GM10847 (cell line): Measurements from ENCODE around the gene TMBIM1.
A peak's percentile ranks its signal among the peaks of the same experiment; 100 is the strongest.

Experiments used
- POLR2A ChIP-seq: IDR thresholded peaks from 2 replicates; pipeline ENCODE4 v1.6.1; 2011; ENCODE audit not compliant: insufficient read length; ENCODE audit errors: extremely low read depth

TMBIM1 gene, protein sequence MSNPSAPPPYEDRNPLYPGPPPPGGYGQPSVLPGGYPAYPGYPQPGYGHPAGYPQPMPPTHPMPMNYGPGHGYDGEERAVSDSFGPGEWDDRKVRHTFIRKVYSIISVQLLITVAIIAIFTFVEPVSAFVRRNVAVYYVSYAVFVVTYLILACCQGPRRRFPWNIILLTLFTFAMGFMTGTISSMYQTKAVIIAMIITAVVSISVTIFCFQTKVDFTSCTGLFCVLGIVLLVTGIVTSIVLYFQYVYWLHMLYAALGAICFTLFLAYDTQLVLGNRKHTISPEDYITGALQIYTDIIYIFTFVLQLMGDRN

DNA sequence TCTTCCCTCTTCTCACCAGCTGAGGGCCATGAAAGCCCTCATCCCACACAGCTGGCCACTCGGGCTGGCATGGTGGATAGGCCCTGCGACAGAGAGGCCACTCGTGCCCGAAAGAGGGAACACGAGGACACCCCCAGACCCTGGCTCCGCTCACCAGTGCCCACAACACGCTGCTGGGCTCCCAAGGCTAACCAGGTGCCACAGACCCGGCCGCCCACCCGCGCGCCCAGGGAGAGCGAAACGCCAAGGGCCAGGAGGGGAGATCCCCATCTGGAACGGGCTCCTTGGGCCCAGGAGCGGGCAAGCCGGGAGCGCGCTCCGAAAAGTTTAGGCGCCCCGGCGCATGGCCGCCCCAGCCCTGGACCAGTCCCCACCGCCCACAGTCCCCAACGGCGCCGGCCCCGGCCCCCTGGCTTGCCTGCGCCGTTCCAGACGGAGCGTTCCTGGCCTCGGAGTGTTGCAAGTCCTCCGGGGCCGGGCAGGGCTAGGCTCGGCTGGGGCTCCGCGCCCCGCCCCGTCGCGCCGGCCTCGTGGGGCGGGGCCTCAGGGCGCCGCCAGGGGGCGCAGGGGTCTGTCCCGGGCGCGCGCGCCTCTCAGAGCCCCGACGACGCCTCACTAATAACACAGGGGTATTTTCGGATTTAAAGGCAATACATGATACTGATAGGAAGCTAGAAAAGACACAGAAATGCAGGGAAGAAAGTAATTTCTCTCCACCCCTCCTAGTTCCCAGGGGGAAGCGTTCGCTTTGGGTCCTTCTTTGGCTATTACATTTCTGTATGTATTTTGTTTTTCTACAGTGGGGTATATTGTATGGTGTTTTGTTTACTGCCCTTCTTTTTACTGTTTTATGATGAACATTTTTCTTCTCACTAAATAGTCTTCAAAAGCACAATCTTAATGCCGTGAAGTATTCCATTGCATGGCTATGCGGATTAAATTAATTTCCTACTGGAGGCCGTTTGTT lies at the start of gene TMBIM1:
Gene TMBIM1, minus strand, starts transcription at position 456 of the 967 bp plus-strand sequence. CDS start 10,362 bp downstream, outside the sequence.
- peak; percentile 33 for TF ChIP-seq POLR2A

GRCh38 chr2:218341381-218341780 lies 49.1 kb upstream of the TMBIM1 start:
- no peak for TF ChIP-seq POLR2A

DNA sequence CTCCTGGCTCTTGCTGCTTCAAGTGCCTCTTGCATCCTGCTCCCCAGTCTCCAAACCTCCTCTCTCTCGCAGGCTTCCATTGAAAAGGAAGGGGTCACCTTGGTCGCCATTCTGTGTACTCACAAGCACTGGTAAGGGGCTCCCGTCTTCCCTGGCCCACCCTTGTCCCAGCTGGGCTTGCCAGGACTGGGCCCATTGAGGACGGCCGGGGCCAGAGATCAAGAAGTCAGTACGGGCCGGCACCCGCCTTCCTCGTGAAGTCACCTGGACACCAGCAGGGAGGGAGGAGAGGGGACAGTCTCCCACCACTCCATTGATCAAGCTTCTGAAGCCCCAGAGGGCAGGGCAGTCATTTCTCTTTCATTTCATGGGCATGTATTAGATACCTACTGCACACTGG lies 48.4 kb upstream of the TMBIM1 start:
- TF ChIP-seq POLR2A = no peak

GRCh38 chr2:218334531-218334930 lies 42.2 kb upstream of the TMBIM1 start:
- no peak for TF ChIP-seq POLR2A

DNA sequence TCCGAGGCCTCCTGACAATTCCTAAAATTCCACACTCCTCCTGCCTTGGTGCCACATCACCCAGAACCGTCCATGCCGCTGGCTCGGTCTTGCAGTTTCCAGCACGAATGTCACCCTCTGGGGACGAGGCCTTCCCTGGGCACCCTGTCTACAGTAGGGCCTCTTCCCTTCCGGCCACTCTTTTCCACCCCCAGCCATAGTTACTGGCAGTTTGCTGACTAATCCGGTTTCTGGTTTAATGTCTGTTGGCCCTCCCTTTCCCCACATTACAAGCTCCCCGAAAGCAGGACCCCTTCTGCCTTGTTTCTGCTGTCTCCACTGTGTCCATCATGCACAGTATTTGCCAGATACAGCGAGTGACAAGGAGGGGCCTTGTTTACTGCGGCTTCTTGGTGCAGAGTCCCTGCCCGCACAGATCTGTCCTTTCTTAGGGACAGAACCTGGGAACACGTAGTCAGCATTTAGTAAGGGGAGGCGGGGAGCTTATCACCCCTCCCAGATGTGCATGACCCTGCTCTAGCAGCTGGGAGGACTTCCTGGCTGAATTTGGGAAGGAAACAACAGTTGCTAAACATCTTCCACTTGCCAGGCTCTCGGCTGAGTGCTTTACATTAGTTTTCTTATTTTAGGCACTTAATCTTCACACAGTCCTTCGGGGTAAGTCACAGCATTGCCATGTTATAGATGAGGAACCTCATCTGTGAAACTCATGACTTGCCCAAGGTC lies 40.8 kb upstream of the TMBIM1 start:
- TF ChIP-seq POLR2A = no peak

DNA sequence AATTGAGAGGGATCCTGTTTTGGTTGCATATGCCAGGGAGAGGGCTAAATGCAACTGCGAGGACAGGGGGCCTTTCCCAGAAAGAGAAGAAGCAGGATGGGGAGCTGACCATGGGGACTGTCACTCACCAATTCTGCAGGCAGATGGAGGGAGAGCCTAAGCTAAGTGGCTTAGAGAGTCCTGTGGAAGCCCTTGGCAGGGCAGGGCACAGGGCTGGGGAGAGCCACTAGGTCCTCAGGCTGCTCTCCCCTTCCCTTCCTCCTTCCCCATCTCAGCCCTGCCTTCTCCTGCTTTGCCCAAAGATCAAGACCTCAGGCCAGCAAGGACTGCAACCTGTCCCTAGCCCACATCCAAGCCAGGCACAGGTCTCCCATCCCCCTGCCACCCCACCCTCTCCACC lies 40.0 kb upstream of the TMBIM1 start:
- TF ChIP-seq POLR2A = no peak

GRCh38 chr2:218331745-218332144 lies 39.4 kb upstream of the TMBIM1 start:
- no peak for TF ChIP-seq POLR2A

DNA sequence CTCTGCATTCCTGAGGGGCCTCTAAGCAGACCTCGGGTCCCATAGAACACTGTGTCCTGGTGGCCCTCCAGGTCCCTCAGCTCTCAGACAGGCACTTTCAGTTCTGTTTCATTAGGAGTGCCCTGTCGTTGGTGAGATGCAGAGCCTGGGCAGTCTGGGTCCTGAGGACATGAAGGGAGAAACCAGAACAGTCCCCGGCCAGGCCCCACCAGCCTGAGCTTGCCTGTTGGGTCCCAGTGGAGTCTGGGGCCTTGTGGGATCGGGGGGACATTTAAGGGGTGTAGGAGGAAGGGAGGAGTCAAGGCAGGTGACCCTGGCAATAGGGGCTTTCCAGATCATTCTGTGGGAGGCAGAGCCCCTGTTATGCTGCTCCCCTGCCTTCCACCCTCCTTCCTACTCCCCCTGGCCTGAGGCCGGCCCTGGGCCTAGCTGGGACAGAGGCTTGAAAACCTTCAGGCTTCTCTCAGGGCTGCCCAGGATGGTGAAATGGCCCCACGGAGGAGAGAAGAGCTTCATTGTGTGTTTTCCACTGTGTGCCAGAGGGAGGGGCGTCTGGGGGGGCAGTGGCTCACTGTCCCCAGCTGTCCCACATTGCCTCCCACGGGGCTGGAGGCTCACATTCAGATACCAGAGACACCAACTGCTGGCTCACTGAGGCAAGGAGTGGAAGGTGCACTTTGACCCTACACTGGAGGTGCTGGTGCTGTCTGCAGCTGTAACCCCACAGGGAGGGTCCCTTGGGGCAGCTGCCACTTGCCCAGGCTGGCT lies 37.7 kb upstream of the TMBIM1 start:
- TF ChIP-seq POLR2A = peak; percentile 12

DNA sequence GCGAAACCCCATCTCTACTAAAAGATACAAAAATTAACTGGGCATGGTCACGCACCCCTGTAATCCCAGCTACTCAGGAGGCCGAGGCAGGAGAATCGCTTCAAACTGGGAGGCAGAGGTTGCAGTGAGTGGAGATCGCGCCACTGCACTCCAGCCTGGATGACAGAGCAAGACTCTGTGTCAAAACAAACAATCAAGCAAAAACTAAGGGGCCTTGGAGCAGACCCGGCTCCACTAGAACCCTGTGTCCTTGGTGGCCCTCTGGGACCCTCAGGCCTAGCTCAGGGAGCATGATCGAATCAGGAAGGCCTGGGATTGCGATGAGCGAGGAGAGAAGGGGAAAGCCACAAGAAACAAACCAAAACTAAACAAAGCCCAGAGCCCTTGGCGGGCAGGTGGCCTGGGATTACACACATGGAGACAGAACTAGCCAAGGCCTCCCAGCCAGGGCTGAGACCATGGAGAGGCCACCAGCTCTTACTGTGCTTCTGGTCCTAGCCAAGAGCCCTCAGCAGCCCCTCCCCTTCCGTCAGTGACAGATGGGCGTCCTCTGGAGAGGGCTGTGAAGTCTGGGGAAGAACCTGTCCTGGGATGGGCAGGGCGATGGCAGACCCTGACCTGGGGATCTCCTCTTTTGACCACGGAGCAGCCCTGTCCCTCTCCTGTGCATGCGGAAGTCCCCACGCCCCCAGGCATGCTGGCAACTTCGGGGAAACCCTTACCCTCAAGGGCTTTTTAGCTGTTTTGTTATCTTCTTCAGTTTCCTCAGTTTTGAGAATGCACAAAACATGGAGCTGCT lies 36.9 kb upstream of the TMBIM1 start:
- TF ChIP-seq POLR2A = peak; percentile 17

GRCh38 chr2:218328294-218328693 lies 36.0 kb upstream of the TMBIM1 start:
- TF ChIP-seq POLR2A = no peak

- TF ChIP-seq POLR2A = no peak
Measured at GRCh38 chr2:218327451-218328210, 35.3 kb upstream of the TMBIM1 start.

DNA sequence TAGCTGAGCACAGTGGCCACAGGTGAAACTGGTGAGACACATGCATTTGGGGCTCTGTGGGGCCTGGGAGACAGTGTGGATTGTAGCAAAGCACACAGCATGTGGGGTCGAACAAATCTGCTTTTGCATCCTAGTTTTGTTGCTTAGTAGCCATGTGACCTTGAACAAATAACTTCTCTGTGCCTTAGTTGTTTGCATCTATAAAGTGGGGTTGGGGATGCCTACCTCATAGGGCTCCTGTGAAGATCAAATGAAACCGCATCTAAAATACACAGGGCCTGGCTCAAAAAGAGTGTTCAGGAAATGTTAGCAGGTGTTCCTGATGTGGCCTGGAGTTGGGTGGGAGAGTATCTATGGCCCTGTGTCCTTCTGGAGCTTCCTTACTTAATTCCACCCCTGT lies 34.0 kb upstream of the TMBIM1 start:
- TF ChIP-seq POLR2A = no peak

GRCh38 chr2:218325566-218326160 lies 33.4 kb upstream of the TMBIM1 start:
- TF ChIP-seq POLR2A = no peak
